Embryonic facial prominence (tissue), 1 donor: ENCODE results near the gene PKIB.
"Not testable (repeated sequence)": the region's sequence is repeated elsewhere in the genome, so short reads cannot be mapped to it uniquely, and the experiment has no call there.

Experiments
- DNase-seq: peaks from one replicate; pipeline ENCODE4 v3.0.0-alpha.2; 2016; ENCODE audit errors: extremely low spot score

The PKIB gene

DNA sequence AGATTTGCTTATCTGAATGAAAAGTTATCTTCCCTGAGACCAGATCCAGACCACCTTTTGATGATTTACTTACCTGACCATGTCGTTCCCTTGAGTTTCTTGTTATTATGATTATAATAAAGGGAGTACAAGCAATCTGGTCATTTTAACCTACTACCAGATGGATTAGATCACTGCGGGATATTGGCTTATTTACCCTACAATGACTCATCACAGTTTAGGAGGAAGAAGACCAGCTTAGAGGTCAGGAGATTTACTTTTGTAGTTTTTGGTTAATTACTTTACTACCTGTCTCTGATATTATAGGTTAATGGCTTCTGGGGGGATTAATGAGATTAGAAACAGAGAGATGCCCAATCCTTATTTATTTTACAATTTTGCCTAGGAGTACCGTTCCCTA, 10.7 kb downstream of the PKIB start:
- no peak for DNase-seq

DNA sequence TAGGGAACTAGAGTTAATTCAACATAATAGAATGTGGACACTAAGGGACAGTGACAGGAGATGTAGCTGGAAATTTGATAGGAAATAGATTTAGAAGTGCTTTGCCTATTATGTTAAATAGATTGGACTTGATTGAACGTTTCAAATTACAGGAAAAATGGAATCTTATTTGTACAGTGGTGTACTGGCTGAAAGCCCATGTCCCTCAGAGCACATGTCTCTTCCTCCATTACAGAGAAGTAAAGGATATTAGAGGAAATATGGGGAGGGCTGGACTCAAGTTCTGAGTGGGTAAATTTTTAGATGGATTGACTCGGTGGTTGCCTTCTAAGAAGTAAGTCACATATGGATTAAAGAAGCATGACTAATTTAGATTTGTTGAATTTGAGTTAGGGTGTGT, 11.4 kb downstream of the PKIB start:
- no peak for DNase-seq

GRCh38 chr6:122622479-122622878, 12.3 kb downstream of the PKIB start:
- DNase-seq: no peak

DNA sequence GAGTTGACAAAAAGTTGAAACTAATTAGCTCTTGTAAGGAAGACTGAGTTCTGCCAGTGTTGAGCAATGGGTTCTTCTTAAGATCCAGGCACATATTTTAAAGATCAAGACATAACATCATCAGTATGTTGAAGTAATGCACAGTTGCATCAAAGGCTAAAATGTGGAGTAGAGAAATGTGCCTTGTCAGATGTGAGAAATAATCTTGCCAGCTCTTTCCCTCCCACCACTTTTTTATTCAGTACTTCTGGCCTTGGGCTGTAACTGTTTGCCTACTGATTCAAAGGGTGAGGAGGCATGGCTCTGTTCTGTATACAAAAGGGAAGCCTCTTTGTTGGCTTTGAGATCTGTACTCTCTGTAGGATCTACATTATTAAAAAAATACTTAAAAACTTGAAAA, 13.1 kb downstream of the PKIB start:
- DNase-seq: no peak

DNA sequence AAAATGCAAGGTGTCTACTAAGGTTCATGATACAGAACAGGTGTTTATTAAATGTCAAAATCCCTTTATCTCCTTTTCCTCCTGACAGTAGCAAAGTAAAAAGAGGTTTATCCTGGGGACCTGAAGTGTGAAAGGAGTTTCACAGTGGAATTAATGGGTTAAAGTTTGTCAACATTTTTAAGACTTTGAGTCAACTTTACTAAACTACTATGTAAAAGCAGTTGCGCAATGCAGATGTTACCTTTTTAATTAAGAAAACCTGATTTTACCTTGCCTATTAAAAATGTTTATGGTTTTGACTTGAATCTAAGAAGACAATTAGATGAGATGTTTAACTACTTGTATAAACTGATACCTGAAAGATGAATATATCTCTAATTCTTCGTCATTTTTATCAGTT, 14.6 kb downstream of the PKIB start:
- DNase-seq: no peak

DNA sequence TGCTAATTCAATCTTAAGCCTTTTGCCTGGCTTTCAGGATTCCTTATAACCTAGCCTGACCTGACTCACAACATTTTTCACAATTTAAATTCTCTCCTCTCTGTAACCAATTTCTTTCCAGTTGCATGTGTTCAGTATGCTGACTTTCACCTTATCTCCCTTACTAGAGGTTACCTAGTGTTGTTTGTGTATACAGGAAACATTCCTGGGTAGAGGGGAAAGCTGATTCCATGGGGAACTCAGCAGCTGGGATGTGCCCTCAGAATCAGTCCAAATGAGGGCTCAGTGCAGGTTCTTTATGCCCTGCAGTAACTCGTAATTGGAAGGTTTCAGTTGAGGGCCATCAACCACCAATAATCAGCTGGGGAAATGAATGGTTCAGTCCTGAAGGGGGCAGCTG, 18.5 kb downstream of the PKIB start:
- no peak for DNase-seq

DNA sequence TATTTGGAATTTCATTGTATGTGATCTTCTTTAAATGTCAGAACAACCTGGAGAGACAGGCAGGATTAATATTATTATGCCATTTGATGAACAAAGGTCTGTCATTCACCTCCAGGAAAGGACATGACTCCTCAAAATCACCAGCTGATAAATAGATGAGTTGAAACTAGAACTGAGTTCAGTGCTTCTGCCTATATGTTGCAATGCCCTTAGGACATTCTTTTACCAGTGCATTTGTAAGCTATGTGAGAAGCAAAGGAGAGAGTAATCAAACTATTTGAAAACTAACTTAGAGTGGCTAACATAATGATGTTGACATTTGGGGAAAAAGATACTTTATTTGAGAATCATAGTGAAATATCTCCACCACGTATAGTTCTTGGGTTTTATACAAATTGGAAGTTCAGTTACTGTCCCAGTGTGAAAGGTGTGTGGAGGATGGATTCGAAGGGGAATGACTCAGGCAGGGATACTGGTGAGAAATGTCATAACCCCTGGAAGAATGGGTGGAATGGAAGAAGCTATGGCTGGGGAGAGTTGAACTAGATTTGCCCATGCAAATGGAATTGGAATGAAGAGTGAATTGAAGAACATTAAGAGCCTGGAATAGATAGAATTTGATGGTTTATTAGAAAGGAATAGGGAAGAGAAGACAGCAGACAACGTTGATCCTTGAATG, 21.5 kb downstream of the PKIB start:
- no peak for DNase-seq

DNA sequence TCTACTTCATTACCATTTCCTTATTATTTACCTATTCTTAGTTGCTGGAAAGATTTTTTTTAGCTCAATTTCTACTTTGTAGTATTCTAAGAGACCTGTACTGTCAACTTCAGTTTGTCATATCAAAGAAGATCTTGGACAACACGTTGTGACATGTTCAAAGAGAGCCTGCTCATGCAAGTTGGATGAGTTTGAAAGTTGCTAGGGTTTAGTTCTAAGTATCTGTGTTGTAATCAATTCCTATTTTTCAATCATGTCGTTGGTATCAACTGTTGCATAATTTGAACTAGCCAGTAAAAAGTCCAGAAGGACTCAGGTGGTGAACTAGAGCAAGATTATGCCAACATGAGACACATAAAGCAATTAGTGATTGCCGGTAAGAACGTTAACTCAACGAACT, 30.2 kb downstream of the PKIB start:
- no peak for DNase-seq

DNA sequence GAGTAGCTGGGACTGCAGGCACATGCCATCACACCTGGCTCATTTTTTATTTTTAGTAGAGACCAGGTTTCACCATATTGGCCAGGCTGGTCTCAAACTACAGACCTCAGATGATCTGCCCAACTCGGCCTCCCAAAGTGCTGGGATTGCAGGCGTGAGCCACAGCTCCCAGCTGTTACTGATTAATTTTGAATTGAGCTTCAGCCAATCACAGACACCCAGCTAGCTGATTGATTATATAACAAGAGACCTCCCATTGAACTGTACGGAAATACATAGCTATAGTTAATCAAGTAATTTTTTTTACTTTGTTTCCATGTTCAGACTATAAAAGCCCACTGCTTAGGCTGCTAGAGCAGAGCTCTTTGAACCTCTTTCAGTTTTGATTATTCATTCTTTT, 31.6 kb downstream of the PKIB start:
- DNase-seq: no peak

GRCh38 chr6:122642604-122643003, 32.4 kb downstream of the PKIB start:
- not testable (repeated sequence) for DNase-seq

DNA sequence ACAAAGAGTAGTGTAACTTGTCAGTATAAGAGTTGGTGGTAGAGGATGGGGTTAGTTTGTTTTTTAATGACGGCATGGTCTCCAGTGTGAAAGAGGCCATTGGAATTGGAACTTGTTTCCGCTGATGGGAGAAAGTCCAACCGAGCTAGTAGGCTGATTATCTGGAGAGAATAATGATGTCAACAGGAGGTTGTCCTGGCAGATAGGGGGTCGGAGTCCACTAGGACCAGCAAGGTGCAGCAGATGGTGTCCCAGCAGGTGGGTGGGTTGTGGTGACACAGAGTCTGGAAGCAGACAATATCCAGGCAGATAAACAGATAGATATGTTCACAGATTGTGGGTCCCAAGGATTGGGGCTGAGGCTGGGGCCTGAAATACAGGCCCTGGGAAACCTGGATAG, 35.1 kb downstream of the PKIB start:
- no peak for DNase-seq

DNA sequence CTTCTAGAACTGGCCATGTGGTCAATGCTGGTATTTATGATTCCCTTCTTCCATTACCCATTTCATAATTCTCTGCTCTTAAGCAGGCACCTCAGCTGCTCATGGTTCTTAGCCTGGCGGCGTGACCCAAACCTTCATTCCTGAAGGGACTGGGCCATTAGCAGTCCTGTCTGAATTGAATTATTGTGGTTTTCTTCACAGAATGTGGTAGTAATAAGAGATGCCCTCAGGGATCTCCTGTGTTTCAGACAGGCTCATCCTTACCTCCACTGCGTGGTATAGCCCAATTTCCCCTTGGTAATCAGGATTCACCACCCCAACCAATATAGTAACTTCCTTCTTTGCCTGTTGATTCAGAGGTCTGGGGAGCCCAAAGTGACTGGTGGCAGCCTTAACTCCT, 37.6 kb downstream of the PKIB start:
- DNase-seq: no peak

DNA sequence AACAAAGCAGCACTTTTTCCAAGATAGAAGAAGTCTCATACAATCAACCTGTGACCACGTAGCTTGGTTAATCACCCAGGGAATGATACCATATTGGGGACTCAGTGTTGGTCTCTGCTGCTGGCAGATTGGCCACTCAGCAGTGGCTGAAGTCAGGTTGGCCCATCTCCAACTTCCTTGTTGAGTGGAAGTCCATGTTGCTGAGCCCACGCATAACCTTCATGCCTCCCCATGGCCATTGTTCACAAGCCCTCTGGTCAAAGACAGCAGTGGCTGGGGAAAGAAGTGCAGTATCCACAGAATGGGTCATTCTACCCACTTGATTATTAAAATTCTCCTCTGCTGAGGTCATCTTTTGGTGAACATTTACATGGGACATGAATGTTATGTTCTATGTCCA, 38.5 kb downstream of the PKIB start:
- DNase-seq: no peak

DNA sequence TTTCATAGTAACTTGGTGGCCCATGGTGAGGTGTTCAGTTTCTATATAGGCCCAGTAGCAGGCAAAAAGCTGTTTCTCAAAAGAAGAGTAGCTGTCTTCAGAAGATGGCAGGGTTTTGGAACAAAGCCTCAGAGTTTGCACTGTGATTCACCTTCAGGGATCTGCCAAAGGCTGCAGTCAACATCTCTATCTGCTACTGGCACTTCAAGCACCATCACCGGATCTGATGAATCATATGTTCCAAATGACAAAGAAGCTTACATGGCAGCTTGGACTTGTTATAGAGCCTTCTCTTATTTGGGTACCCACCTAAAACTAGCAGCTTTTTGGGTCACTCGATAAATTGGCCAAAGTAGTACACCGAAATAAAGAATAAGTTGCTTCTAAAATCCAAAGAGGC, 39.5 kb downstream of the PKIB start:
- DNase-seq: no peak

- no peak for DNase-seq
Observed at GRCh38 chr6:122650403-122650802, 40.2 kb downstream of the PKIB start.

DNA sequence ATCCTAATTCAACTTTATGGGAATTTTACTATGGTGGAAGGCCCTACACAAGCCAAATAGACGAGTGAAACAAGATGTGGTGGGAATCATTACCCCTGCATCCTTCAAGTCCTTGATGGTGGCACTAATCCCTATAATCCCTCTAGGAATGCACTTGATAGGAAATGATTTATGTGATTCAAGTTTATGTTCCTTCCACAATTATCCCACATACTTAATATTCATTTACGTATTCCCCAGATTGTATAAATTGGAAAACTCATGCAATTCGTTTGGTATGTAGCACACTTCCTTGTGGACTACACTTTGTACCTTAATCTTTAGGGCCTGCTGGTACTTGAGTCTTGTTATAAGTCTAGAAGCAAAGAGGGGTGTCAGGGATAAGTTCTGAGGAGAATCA, 40.8 kb downstream of the PKIB start:
- DNase-seq: no peak

- no peak for DNase-seq
Observed at GRCh38 chr6:122651604-122652003, 41.4 kb downstream of the PKIB start.

- DNase-seq: no peak
Observed at GRCh38 chr6:122652431-122652830, 42.2 kb downstream of the PKIB start.

DNA sequence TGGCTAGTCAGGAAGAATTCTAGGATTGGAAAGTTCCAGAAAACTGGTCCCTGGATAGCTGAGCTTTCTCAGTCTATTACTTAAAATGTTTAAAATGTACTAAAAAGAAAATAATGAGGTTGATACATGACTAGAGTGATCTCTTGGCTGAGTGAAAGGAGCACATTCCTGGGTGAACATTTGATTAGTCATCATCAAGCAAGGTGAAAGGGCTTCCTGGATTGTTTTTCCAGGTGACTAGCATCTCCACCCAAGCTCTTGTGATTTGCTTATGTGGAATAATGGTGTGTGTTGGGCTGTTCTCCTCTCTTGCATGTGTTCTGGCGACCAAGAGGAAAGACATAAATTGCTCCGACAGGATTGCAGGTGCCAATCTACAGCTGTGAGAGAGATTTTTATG, 42.9 kb downstream of the PKIB start:
- no peak for DNase-seq

GRCh38 chr6:122654012-122654411, 43.8 kb downstream of the PKIB start:
- no peak for DNase-seq

- DNase-seq: no peak
Observed at GRCh38 chr6:122657601-122658000, 47.4 kb downstream of the PKIB start.

DNA sequence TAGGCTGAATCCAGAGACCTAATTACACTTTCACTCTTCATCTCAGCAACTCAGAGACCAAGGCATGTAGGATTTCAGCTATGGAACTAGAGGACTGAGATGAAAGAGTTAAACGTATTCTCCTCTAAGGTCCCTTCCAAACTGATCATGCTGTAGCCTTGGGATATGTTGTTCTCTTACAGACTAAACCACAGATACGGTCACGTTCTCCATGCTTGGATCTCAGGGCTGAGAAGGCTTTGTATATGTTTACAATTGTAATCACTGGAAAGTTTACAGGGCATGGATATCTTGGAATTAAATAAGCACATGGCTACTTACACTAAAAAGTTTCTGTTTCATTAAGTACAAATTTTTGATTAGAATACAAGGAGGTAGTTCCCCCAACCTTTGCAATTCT, 50.1 kb downstream of the PKIB start:
- no peak for DNase-seq

GRCh38 chr6:122663981-122664380, 53.8 kb downstream of the PKIB start:
- DNase-seq: no peak

- no peak for DNase-seq
Observed at GRCh38 chr6:122665929-122666328, 55.7 kb downstream of the PKIB start.
